Endothelial cell (in vitro differentiated cells): ENCODE data around the gene SYCP2. TPM values are rescaled to one million over a fixed set of nuclear protein-coding genes. Genes with fewer than 3 reads are reported as not detected.

Source experiments
- DNase-seq: peaks from one replicate; pipeline ENCODE4 v3.0.0; 2021; ENCODE audit warnings: low spot score
- H3K27ac Mint-ChIP-seq: one replicate; pipeline ENCODE4 v1.8.0; 2021; ENCODE audit warnings: mixed read lengths, inconsistent platforms; ENCODE audit not compliant: unreplicated experiment
- H3K27me3 Mint-ChIP-seq: one replicate; pipeline ENCODE4 v1.8.0; 2021; ENCODE audit warnings: mild to moderate bottlenecking, moderate library complexity, mixed read lengths, inconsistent platforms; ENCODE audit not compliant: unreplicated experiment
- H3K36me3 Mint-ChIP-seq: one replicate; pipeline ENCODE4 v1.8.0; 2021; ENCODE audit warnings: mild to moderate bottlenecking, low read depth, mixed read lengths, inconsistent platforms; ENCODE audit not compliant: unreplicated experiment
- H3K4me1 Mint-ChIP-seq: one replicate; pipeline ENCODE4 v1.8.0; 2021; ENCODE audit warnings: mild to moderate bottlenecking, mixed read lengths, inconsistent platforms; ENCODE audit not compliant: unreplicated experiment
- H3K4me3 Mint-ChIP-seq: one replicate; pipeline ENCODE4 v1.8.0; 2021; ENCODE audit warnings: mild to moderate bottlenecking, mixed read lengths, inconsistent platforms; ENCODE audit not compliant: unreplicated experiment
- H3K9me3 Mint-ChIP-seq: one replicate; pipeline ENCODE4 v1.8.0; 2021; ENCODE audit warnings: mixed read lengths, inconsistent platforms; ENCODE audit not compliant: unreplicated experiment
- total RNA-seq: library from RNA; stranded (reverse); fragmentation: NEBNext Ultra II Directional; extraction: Animal tissue kit (Norgen Biotek cat#: 25700); gene quantifications from one replicate; pipeline ENCODE4 v1.2.1, GENCODE V29; 2021; ENCODE audit not compliant: unreplicated experiment
- TF ChIP-seq, protein P1 (sequence below): fragments of 200-600 bp; sonication (generic); IDR thresholded peaks from one replicate; pipeline ENCODE4 v1.5.0; 2021; ENCODE audit warnings: antibody characterized with exemption; ENCODE audit not compliant: unreplicated experiment

The SYCP2 gene
- total RNA-seq, 1 donor from 2014 or later = 2.1 TPM

DNA sequence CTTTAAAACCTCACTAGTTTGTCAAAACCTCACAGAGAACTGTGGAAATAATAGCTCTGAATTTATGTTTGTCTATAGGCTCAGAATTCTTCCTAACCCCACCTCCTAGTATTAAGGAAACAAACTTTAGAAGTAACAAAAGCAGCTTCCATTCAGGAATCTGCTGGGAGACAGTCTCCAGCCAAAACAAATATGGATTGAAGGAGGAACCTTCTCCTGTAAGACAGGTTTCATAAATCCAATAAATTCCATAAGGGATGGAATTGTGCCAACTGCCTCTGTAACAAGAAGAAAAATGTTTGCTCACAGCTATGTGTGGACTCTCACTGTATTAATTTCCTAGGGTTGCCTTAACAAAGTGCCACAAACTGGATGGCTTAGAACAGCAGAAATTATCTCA, 7.5 kb downstream of the SYCP2 start:
- H3K4me1 Mint-ChIP-seq = no peaks in the 10 kb centered on the region
- H3K4me3 Mint-ChIP-seq = no peak overlapping the region
- TF ChIP-seq, protein P1, sequence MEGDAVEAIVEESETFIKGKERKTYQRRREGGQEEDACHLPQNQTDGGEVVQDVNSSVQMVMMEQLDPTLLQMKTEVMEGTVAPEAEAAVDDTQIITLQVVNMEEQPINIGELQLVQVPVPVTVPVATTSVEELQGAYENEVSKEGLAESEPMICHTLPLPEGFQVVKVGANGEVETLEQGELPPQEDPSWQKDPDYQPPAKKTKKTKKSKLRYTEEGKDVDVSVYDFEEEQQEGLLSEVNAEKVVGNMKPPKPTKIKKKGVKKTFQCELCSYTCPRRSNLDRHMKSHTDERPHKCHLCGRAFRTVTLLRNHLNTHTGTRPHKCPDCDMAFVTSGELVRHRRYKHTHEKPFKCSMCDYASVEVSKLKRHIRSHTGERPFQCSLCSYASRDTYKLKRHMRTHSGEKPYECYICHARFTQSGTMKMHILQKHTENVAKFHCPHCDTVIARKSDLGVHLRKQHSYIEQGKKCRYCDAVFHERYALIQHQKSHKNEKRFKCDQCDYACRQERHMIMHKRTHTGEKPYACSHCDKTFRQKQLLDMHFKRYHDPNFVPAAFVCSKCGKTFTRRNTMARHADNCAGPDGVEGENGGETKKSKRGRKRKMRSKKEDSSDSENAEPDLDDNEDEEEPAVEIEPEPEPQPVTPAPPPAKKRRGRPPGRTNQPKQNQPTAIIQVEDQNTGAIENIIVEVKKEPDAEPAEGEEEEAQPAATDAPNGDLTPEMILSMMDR = no peak
- H3K27ac Mint-ChIP-seq = no peak overlapping the region
- H3K9me3 Mint-ChIP-seq = no peaks in the 10 kb centered on the region
- DNase-seq = no peak
- no peaks in the 10 kb centered on the region for H3K36me3 Mint-ChIP-seq
- peaks cover 2% of the 10 kb centered on the region for H3K27me3 Mint-ChIP-seq

DNA sequence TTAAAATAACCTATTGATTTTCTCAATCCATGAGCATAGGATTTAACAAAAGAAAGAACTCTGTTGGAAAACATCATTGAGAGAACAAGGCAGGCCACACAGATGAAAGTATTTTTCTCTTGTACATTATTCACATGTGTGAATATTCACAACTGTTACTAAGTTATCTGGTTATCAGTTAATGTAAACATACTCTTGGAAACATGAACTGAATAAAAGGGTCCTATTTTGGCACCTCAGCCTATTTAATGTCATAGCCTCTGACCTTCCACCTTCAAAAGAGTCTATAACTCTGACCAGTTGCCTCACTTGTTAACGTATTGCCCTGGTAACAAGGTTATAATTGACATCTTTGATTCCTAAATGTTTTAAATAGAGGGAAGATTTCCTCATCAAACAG, 8.1 kb downstream of the SYCP2 start:
- Mint-ChIP-seq H3K36me3 (no peaks in the 10 kb centered on the region), H3K27me3 (peaks cover 2% of the 10 kb centered on the region), H3K9me3 (no peaks in the 10 kb centered on the region), H3K4me1 (no peaks in the 10 kb centered on the region), H3K4me3 (no peak overlapping the region), H3K27ac (no peak overlapping the region)
- DNase-seq = no peak
- TF ChIP-seq, protein P1 = no peak

DNA sequence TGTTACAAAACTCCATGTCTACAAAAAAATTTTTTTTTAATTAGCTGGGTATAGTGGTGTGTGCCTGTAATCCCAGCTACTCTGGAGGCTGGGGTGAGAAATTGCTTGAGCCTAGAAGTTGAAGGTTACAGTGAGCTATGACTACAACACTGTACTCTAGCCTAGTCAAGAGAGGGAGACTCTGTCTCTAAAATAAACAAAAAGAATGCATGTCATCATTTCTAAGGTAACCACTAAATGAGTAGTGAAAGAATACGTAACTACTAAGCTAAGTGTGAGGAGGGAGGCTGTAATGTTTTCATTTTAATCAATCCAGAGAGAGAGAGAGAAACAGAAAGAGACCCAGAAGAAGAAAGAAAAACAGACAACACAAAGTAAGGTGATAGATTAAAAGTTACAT, 9.9 kb downstream of the SYCP2 start:
- no peak for DNase-seq
- Mint-ChIP-seq H3K9me3 (no peaks in the 10 kb centered on the region), H3K36me3 (no peaks in the 10 kb centered on the region), H3K4me3 (no peak overlapping the region), H3K27me3 (peaks cover 2% of the 10 kb centered on the region), H3K27ac (no peak overlapping the region), H3K4me1 (no peaks in the 10 kb centered on the region)
- TF ChIP-seq, protein P1 = no peak

DNA sequence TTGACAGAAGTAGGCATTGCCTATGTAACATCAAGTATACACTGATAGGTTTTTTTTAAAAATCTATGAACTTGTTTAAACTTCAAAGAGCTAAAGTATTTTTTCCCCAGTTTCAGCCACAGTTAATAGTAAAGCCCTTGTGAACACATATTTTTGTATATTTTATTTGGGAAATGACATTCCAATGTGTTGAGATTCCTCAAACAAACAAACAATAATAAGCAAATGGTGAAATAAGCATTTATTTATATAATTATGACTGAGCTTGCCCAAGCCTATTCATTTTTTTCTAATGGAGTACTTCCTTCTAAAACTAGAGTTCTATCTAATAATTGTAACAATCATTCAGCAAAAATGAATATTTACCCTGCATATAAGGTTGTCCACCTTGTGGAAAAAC, 12.5 kb downstream of the SYCP2 start:
- Mint-ChIP-seq H3K4me1 (no peaks in the 10 kb centered on the region), H3K27ac (no peak overlapping the region), H3K4me3 (no peak overlapping the region), H3K27me3 (peaks cover under 1% of the 10 kb centered on the region), H3K36me3 (no peaks in the 10 kb centered on the region), H3K9me3 (no peaks in the 10 kb centered on the region)
- DNase-seq = no peak
- TF ChIP-seq, protein P1 = no peak

DNA sequence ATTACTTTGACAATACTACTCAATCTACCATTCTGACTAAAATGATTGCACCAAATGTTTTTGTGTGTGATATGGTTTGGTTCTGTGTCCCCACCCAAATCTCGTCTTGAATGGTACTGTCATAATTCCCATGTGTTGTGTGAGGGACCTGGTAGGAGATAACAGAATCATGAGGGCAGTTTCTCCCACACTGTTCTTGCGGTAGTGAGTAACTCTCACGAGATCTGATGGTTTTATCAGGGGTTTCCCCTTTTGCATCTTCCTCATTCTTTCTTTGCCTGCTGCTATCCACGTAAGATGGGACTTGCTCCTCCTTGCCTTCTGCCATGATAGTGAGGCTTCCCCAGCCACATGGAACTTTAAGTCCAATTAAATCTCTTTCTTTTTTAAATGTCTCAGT, 20.8 kb downstream of the SYCP2 start:
- TF ChIP-seq, protein P1 = no peak
- DNase-seq = no peak
- H3K36me3 Mint-ChIP-seq = no peaks in the 10 kb centered on the region
- H3K4me3 Mint-ChIP-seq = no peak overlapping the region
- H3K4me1 Mint-ChIP-seq = no peaks in the 10 kb centered on the region
- no peaks in the 10 kb centered on the region for H3K27me3 Mint-ChIP-seq
- H3K9me3 Mint-ChIP-seq = no peaks in the 10 kb centered on the region
- H3K27ac Mint-ChIP-seq = no peak overlapping the region
